HepG2 (cell line): ENCODE results near the gene CNTRL. TPM values are rescaled to one million over a fixed set of nuclear protein-coding genes. Genes with fewer than 3 reads are reported as not detected.

Experiments
- LBX2 ChIP-seq: sonication (generic); formaldehyde crosslinking; IDR thresholded peaks from 2 replicates; pipeline ENCODE4 v1.5.0; 2020; ENCODE audit warnings: missing genetic modification reagents, mild to moderate bottlenecking, borderline replicate concordance
- MXI1 ChIP-seq: IDR thresholded peaks from 3 replicates; pipeline ENCODE4 v1.6.1; 2012; ENCODE audit warnings: low read depth, low read length, inconsistent platforms, borderline replicate concordance
- POLR2A ChIP-seq, 2 experiments: IDR thresholded peaks; 2 replicates each; pipeline ENCODE4 v1.6.1; 2011; ENCODE audit warnings: low read depth in 2 of 2, low read length in 2 of 2, mild to moderate bottlenecking in 1 of 2, moderate library complexity in 1 of 2; ENCODE audit not compliant: insufficient read depth in 1 of 2
- TBP ChIP-seq: sonication (generic); formaldehyde crosslinking; IDR thresholded peaks from 2 replicates; pipeline ENCODE4 v1.5.0; 2020; ENCODE audit warnings: missing genetic modification reagents
- TCF7L2 ChIP-seq: IDR thresholded peaks from 2 replicates; pipeline ENCODE4 v1.6.1; 2011; ENCODE audit warnings: mild to moderate bottlenecking, low read depth, low read length, moderate library complexity
- ZFP90 ChIP-seq: sonication (generic); formaldehyde crosslinking; IDR thresholded peaks from 2 replicates; pipeline ENCODE4 v1.8.0; 2022; ENCODE audit warnings: missing genetic modification reagents, mild to moderate bottlenecking, inconsistent platforms, borderline replicate concordance
- ZNF234 ChIP-seq: sonication (generic); formaldehyde crosslinking; conservative IDR thresholded peaks from 2 replicates; pipeline ENCODE4 v1.5.1; 2020; ENCODE audit warnings: mild to moderate bottlenecking, missing genetic modification reagents
- polyA plus RNA-seq, 8 experiments: library from polyadenylated mRNA; depleted of rRNA in 3 of 8; stranded (reverse) in 7 of 8; unstranded in 1 of 8; fragments of >200 nt; fragmentation: Illumina TruSeq in 4 of 8; extraction: Trizol in 4 of 8; gene quantifications; 2 replicates each; pipeline versions ENCODE4 v1.2.1 to v1.2.3, GENCODE V29; 2011 to 2016; ENCODE audit warnings: low read depth in 4 of 8, missing spikeins in 1 of 8, mixed read lengths in 1 of 8; ENCODE audit not compliant: insufficient read depth in 1 of 8
- total RNA-seq, 5 experiments: library from RNA; depleted of rRNA; stranded (reverse); fragments of >200 nt; fragmentation: Illumina TruSeq; extraction: Trizol; gene quantifications; 2 replicates each; pipeline ENCODE4 v1.2.3, GENCODE V29; 2016; ENCODE audit warnings: low read depth in 1 of 5
- TF ChIP-seq, protein P1 (sequence below): sonication (generic); formaldehyde crosslinking; IDR thresholded peaks from 2 replicates; pipeline ENCODE4 v1.5.1; 2020; ENCODE audit warnings: mild to moderate bottlenecking, missing genetic modification reagents
- TF ChIP-seq, protein P2 (sequence below): sonication (generic); formaldehyde crosslinking; IDR thresholded peaks from 2 replicates; pipeline ENCODE4 v1.5.0; 2020; ENCODE audit warnings: mild to moderate bottlenecking, missing genetic modification reagents, borderline replicate concordance
- TF ChIP-seq, protein P3 (sequence below): fragments of 450-650 bp; IDR thresholded peaks from 2 replicates; pipeline ENCODE4 v1.6.1; 2017
- TF ChIP-seq, protein P4 (sequence below): sonication (generic); formaldehyde crosslinking; IDR thresholded peaks from 2 replicates; pipeline ENCODE4 v1.4.0; 2020; ENCODE audit warnings: missing genetic modification reagents, mild to moderate bottlenecking, borderline replicate concordance

Gene CNTRL
- total and polyA plus RNA-seq, 2 of the 13 experiments (the other 11 are each of a cell fraction or from before 2014, with no cell fraction given): 7.5 to 11.8 TPM

- TF ChIP-seq, protein P1, sequence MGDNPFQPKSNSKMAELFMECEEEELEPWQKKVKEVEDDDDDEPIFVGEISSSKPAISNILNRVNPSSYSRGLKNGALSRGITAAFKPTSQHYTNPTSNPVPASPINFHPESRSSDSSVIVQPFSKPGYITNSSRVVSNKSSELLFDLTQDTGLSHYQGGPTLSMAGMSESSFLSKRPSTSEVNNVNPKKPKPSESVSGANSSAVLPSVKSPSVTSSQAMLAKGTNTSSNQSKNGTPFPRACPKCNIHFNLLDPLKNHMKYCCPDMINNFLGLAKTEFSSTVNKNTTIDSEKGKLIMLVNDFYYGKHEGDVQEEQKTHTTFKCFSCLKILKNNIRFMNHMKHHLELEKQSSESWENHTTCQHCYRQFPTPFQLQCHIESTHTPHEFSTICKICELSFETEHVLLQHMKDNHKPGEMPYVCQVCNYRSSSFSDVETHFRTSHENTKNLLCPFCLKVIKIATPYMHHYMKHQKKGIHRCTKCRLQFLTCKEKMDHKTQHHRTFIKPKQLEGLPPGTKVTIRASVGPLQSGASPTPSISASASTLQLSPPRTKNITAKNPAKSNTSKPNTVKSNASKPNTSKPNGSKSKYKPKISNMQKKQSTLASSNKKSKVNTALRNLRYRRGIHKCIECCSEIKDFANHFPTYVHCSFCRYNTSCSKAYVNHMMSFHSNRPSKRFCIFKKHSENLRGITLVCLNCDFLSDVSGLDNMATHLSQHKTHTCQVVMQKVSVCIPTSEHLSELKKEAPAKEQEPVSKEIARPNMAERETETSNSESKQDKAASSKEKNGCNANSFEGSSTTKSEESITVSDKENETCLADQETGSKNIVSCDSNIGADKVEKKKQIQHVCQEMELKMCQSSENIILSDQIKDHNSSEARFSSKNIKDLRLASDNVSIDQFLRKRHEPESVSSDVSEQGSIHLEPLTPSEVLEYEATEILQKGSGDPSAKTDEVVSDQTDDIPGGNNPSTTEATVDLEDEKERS (CRISPR knock-in tag): peak; percentile 94
- TF ChIP-seq, protein P2, sequence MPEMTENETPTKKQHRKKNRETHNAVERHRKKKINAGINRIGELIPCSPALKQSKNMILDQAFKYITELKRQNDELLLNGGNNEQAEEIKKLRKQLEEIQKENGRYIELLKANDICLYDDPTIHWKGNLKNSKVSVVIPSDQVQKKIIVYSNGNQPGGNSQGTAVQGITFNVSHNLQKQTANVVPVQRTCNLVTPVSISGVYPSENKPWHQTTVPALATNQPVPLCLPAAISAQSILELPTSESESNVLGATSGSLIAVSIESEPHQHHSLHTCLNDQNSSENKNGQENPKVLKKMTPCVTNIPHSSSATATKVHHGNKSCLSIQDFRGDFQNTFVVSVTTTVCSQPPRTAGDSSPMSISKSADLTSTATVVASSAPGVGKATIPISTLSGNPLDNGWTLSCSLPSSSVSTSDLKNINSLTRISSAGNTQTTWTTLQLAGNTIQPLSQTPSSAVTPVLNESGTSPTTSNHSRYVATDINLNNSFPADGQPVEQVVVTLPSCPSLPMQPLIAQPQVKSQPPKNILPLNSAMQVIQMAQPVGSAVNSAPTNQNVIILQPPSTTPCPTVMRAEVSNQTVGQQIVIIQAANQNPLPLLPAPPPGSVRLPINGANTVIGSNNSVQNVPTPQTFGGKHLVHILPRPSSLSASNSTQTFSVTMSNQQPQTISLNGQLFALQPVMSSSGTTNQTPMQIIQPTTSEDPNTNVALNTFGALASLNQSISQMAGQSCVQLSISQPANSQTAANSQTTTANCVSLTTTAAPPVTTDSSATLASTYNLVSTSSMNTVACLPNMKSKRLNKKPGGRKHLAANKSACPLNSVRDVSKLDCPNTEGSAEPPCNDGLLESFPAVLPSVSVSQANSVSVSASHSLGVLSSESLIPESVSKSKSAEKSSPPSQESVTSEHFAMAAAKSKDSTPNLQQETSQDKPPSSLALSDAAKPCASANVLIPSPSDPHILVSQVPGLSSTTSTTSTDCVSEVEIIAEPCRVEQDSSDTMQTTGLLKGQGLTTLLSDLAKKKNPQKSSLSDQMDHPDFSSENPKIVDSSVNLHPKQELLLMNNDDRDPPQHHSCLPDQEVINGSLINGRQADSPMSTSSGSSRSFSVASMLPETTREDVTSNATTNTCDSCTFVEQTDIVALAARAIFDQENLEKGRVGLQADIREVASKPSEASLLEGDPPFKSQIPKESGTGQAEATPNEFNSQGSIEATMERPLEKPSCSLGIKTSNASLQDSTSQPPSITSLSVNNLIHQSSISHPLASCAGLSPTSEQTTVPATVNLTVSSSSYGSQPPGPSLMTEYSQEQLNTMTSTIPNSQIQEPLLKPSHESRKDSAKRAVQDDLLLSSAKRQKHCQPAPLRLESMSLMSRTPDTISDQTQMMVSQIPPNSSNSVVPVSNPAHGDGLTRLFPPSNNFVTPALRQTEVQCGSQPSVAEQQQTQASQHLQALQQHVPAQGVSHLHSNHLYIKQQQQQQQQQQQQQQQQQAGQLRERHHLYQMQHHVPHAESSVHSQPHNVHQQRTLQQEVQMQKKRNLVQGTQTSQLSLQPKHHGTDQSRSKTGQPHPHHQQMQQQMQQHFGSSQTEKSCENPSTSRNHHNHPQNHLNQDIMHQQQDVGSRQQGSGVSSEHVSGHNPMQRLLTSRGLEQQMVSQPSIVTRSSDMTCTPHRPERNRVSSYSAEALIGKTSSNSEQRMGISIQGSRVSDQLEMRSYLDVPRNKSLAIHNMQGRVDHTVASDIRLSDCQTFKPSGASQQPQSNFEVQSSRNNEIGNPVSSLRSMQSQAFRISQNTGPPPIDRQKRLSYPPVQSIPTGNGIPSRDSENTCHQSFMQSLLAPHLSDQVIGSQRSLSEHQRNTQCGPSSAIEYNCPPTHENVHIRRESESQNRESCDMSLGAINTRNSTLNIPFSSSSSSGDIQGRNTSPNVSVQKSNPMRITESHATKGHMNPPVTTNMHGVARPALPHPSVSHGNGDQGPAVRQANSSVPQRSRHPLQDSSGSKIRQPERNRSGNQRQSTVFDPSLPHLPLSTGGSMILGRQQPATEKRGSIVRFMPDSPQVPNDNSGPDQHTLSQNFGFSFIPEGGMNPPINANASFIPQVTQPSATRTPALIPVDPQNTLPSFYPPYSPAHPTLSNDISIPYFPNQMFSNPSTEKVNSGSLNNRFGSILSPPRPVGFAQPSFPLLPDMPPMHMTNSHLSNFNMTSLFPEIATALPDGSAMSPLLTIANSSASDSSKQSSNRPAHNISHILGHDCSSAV: no peak
- peak; percentile 90; the same call in 2 of the 3 replicates for TF ChIP-seq MXI1
- no peak; the same call in 1 of the 2 replicates for TF ChIP-seq LBX2 (CRISPR knock-in tag)
- TF ChIP-seq, protein P3, sequence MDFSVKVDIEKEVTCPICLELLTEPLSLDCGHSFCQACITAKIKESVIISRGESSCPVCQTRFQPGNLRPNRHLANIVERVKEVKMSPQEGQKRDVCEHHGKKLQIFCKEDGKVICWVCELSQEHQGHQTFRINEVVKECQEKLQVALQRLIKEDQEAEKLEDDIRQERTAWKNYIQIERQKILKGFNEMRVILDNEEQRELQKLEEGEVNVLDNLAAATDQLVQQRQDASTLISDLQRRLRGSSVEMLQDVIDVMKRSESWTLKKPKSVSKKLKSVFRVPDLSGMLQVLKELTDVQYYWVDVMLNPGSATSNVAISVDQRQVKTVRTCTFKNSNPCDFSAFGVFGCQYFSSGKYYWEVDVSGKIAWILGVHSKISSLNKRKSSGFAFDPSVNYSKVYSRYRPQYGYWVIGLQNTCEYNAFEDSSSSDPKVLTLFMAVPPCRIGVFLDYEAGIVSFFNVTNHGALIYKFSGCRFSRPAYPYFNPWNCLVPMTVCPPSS: no peak
- TF ChIP-seq, protein P4, sequence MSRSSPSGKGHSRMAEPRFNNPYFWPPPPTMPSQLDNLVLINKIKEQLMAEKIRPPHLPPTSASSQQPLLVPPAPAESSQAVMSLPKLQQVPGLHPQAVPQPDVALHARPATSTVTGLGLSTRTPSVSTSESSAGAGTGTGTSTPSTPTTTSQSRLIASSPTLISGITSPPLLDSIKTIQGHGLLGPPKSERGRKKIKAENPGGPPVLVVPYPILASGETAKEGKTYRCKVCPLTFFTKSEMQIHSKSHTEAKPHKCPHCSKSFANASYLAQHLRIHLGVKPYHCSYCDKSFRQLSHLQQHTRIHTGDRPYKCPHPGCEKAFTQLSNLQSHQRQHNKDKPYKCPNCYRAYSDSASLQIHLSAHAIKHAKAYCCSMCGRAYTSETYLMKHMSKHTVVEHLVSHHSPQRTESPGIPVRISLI (CRISPR knock-in tag): peak; percentile 11; the same call in 1 of the 2 replicates
- TF ChIP-seq POLR2A (IDR thresholded peaks at IDR 0.05; ENCODE audit: insufficient read depth in 1 of 2, low read depth in 2 of 2, low read length in 2 of 2): peak in 1 of 2 experiments; percentile 62; a peak in 3 of 4 replicates
- peak; percentile 97 for TF ChIP-seq ZFP90 (CRISPR knock-in tag)
- peak; percentile 93 for TF ChIP-seq ZNF234 (CRISPR knock-in tag)
- no peak for TF ChIP-seq TCF7L2
- no peak for TF ChIP-seq TBP
These were observed at the start of gene CNTRL (continued) for GRCh38 chr9:121074370-121075250.
